H9 (cell line): ENCODE results near the gene MLPH. TPM values are rescaled to one million over a fixed set of nuclear protein-coding genes. Genes with fewer than 3 reads are reported as not detected.

Source experiments
- DNase-seq: peaks from one replicate; pipeline ENCODE4 v3.0.0-alpha.2; 2017
- H2AFZ ChIP-seq: one replicate; pipeline ENCODE4 v1.6.1; 2013; ENCODE audit warnings: mild to moderate bottlenecking, low read length, control low read depth, moderate library complexity
- H2AK5ac ChIP-seq: 2 replicates; pipeline ENCODE4 v1.6.1; 2013; ENCODE audit warnings: low read length, control low read depth, mixed read lengths; ENCODE audit not compliant: insufficient read length
- H2BK120ac ChIP-seq: one replicate; pipeline ENCODE4 v1.6.1; 2013; ENCODE audit warnings: low read depth, mild to moderate bottlenecking, low read length, control low read depth, inconsistent platforms; ENCODE audit not compliant: poor library complexity, severe bottlenecking
- H2BK12ac ChIP-seq: 2 replicates; pipeline ENCODE4 v1.6.1; 2013; ENCODE audit warnings: low read length, control low read depth, mixed read lengths, low read depth; ENCODE audit not compliant: insufficient read length
- H2BK15ac ChIP-seq: 2 replicates; pipeline ENCODE4 v1.6.1; 2013; ENCODE audit warnings: low read depth, low read length, control low read depth
- H2BK20ac ChIP-seq: one replicate; pipeline ENCODE4 v1.6.1; 2013; ENCODE audit warnings: low read depth, mild to moderate bottlenecking, low read length, control low read depth, inconsistent platforms; ENCODE audit not compliant: poor library complexity, severe bottlenecking
- H2BK5ac ChIP-seq: 2 replicates; pipeline ENCODE4 v1.6.1; 2013; ENCODE audit warnings: low read length, control low read depth, mixed read lengths; ENCODE audit not compliant: insufficient read length
- H3K14ac ChIP-seq: 2 replicates; pipeline ENCODE4 v1.6.1; 2013; ENCODE audit warnings: low read length, control low read depth; ENCODE audit not compliant: insufficient read depth
- H3K18ac ChIP-seq: 2 replicates; pipeline ENCODE4 v1.6.1; 2013; ENCODE audit warnings: low read depth, mild to moderate bottlenecking, mixed read lengths, low read length, control low read depth; ENCODE audit not compliant: insufficient read length
- H3K23ac ChIP-seq: 2 replicates; pipeline ENCODE4 v1.6.1; 2013; ENCODE audit warnings: low read length, control low read depth, mixed read lengths, low read depth; ENCODE audit not compliant: insufficient read length
- H3K23me2 ChIP-seq: 2 replicates; pipeline ENCODE4 v1.6.1; 2013; ENCODE audit warnings: low read depth, mild to moderate bottlenecking, mixed read lengths, low read length, control low read depth; ENCODE audit not compliant: insufficient read length, poor library complexity, severe bottlenecking
- H3K27ac ChIP-seq: 2 replicates; pipeline ENCODE4 v1.5.1; 2013; ENCODE audit warnings: low read length, control low read depth, mixed read lengths, low read depth; ENCODE audit not compliant: insufficient read length
- H3K27me3 ChIP-seq: 2 replicates; pipeline ENCODE4 v1.6.1; 2013; ENCODE audit warnings: low read length, control low read depth, inconsistent platforms; ENCODE audit not compliant: insufficient read depth
- H3K4ac ChIP-seq: 2 replicates; pipeline ENCODE4 v1.6.1; 2013; ENCODE audit warnings: low read depth, mild to moderate bottlenecking, control low read depth, inconsistent platforms, low read length, moderate library complexity
- H3K4me1 ChIP-seq: 2 replicates; pipeline ENCODE4 v1.6.1; 2013; ENCODE audit warnings: low read length, control low read depth, inconsistent platforms; ENCODE audit not compliant: insufficient read depth
- H3K4me2 ChIP-seq: 2 replicates; pipeline ENCODE4 v1.6.1; 2013; ENCODE audit warnings: low read length, control low read depth, mixed read lengths; ENCODE audit not compliant: insufficient read length, insufficient read depth
- H3K56ac ChIP-seq: 2 replicates; pipeline ENCODE4 v1.6.1; 2013; ENCODE audit warnings: low read depth, mild to moderate bottlenecking, mixed read lengths, low read length, control low read depth; ENCODE audit not compliant: insufficient read length
- H3K79me1 ChIP-seq: 2 replicates; pipeline ENCODE4 v1.6.1; 2013; ENCODE audit warnings: low read depth, mild to moderate bottlenecking, moderate library complexity, low read length, control low read depth, inconsistent platforms; ENCODE audit not compliant: insufficient read depth, poor library complexity, severe bottlenecking
- H3K79me2 ChIP-seq: 2 replicates; pipeline ENCODE4 v1.6.1; 2013; ENCODE audit warnings: low read length, control low read depth, inconsistent platforms; ENCODE audit not compliant: insufficient read depth
- H3K9ac ChIP-seq: 2 replicates; pipeline ENCODE4 v1.6.1; 2013; ENCODE audit warnings: low read length, control low read depth, mixed read lengths; ENCODE audit not compliant: insufficient read length; ENCODE audit errors: extremely low read depth
- H3K9me3 ChIP-seq: one replicate; pipeline ENCODE4 v1.6.1; 2013; ENCODE audit warnings: low read depth, low read length, inconsistent platforms; ENCODE audit not compliant: control insufficient read depth
- H3T11ph ChIP-seq: one replicate; pipeline ENCODE4 v1.6.1; 2013; ENCODE audit warnings: mild to moderate bottlenecking, low read length, control low read depth, inconsistent platforms
- H4K20me1 ChIP-seq: one replicate; pipeline ENCODE4 v1.6.1; 2013; ENCODE audit not compliant: control insufficient read depth, insufficient read length, insufficient read depth
- H4K5ac ChIP-seq: 2 replicates; pipeline ENCODE4 v1.6.1; 2013; ENCODE audit warnings: low read depth, mild to moderate bottlenecking, mixed read lengths, low read length, control low read depth; ENCODE audit not compliant: insufficient read length
- H4K8ac ChIP-seq: replicated peaks from 2 replicates; pipeline ENCODE4 v1.6.1; 2013; ENCODE audit warnings: low read length, control low read depth, mixed read lengths, low read depth; ENCODE audit not compliant: insufficient read length
- H4K91ac ChIP-seq: 2 replicates; pipeline ENCODE4 v1.6.1; 2013; ENCODE audit warnings: low read depth, mild to moderate bottlenecking, moderate library complexity, mixed read lengths, low read length, control low read depth; ENCODE audit not compliant: insufficient read length
- H3K27ac Mint-ChIP-seq, 3 experiments: 2 replicates in 2 of 3; 3 replicates in 1 of 3; pipeline ENCODE4 v1.8.0; 2020 to 2021; ENCODE audit warnings: mixed read lengths in 3 of 3, mild to moderate bottlenecking in 1 of 3, moderate library complexity in 1 of 3
- H3K27me3 Mint-ChIP-seq: 2 replicates; pipeline ENCODE4 v1.8.0; 2021; ENCODE audit warnings: low read depth, mild to moderate bottlenecking, moderate library complexity, mixed read lengths
- H3K36me3 Mint-ChIP-seq, 3 experiments: 2 replicates in 2 of 3; 3 replicates in 1 of 3; pipeline ENCODE4 v1.8.0; 2020 to 2021; ENCODE audit warnings: low read depth in 3 of 3, mixed read lengths in 3 of 3; ENCODE audit not compliant: insufficient read depth in 1 of 3
- H3K4me1 Mint-ChIP-seq, 2 experiments: 2 replicates each; pipeline ENCODE4 v1.8.0; 2020; ENCODE audit warnings: mixed read lengths in 2 of 2
- H3K4me3 Mint-ChIP-seq, 2 experiments: 2 replicates in 1 of 2; 3 replicates in 1 of 2; pipeline ENCODE4 v1.8.0; 2020 to 2021; ENCODE audit warnings: mild to moderate bottlenecking in 2 of 2, mixed read lengths in 2 of 2, moderate library complexity in 1 of 2
- H3K9me3 Mint-ChIP-seq, 2 experiments: 2 replicates in 1 of 2; 3 replicates in 1 of 2; pipeline ENCODE4 v1.8.0; 2020; ENCODE audit warnings: mild to moderate bottlenecking in 2 of 2, mixed read lengths in 2 of 2, moderate library complexity in 1 of 2
- CTCF ChIP-seq: fragments of 200-600 bp; sonication (generic); conservative IDR thresholded peaks from 3 replicates; pipeline ENCODE4 v1.8.0; 2021; ENCODE audit warnings: antibody characterized with exemption, mild to moderate bottlenecking
- WGBS: extraction: QIAGEN DNeasy Blood & Tissue Kit; methylation state at CpG from one replicate; pipeline ENCODE4 v1.1.7; 2013; ENCODE audit warnings: missing lambda C conversion rate, low lambda C conversion rate, mixed read lengths; ENCODE audit not compliant: insufficient read length; ENCODE audit errors: extremely low coverage; 5-methylcytosine and 5-hydroxymethylcytosine counted together
- total RNA-seq: library from RNA; stranded (reverse); gene quantifications from 2 replicates; pipeline ENCODE4 v1.2.1, GENCODE V29; 2021

Gene MLPH
- total RNA-seq, 1 experiment from 2014 or later, result 3.4 TPM

GRCh38 chr2:237530472-237531433 lies 43.7 kb downstream of the MLPH start:
- Histone ChIP-seq H3K4ac (no peak overlapping the region), H3K23me2 (peaks cover 2% of the 10 kb centered on the region), H3K27ac (no peak overlapping the region), H2BK15ac (no peak overlapping the region), H4K20me1 (no peaks in the 10 kb centered on the region), H2BK20ac (no peak overlapping the region), H2BK5ac (no peak overlapping the region), H4K5ac (no peak overlapping the region), H3K27me3 (no peaks in the 10 kb centered on the region), H3T11ph (no peak overlapping the region), H3K79me2 (no peaks in the 10 kb centered on the region), H3K79me1 (no peaks in the 10 kb centered on the region), H4K8ac (no peak overlapping the region), H2BK12ac (no peak overlapping the region), H2AK5ac (no peak overlapping the region), H3K4me2 (no peak overlapping the region), H3K23ac (no peak overlapping the region), H3K9me3 (no peaks in the 10 kb centered on the region), H2BK120ac (no peak overlapping the region), H3K4me1 (no peaks in the 10 kb centered on the region), H3K14ac (no peak overlapping the region), H3K9ac (no peak overlapping the region), H2AFZ (no peak overlapping the region), H4K91ac (no peak overlapping the region), H3K56ac (no peak overlapping the region), H3K18ac (no peak overlapping the region)
- H3K36me3 Mint-ChIP-seq, result no peaks in the 10 kb centered on the region; a peak in 2 of 7 replicates
- no peaks in the 10 kb centered on the region for H3K9me3 Mint-ChIP-seq
- H3K4me1 Mint-ChIP-seq, result peaks cover 6 to 10% of the 10 kb centered on the region in 2 experiments
- DNase-seq, result no peak
- TF ChIP-seq CTCF, result no peak
- H3K27me3 Mint-ChIP-seq, result peaks cover 23% of the 10 kb centered on the region
- H3K27ac Mint-ChIP-seq, result no peak overlapping the region; a peak in 1 of 7 replicates
- whole genome bisulfite sequencing, result no CpG with 5 or more reads among the region's 12 CpGs
- H3K4me3 Mint-ChIP-seq, result no peak overlapping the region
